Type B pancreatic cell (in vitro differentiated cells): ENCODE measurements around the gene NRXN2. TPM values are rescaled to one million over a fixed set of nuclear protein-coding genes. Genes with fewer than 3 reads are reported as not detected.
A peak's percentile ranks its signal among the peaks of the same experiment; 100 is the strongest.

Experiments
- DNase-seq: peaks from one replicate; pipeline ENCODE4 v3.0.0; 2021; ENCODE audit warnings: mixed read lengths; ENCODE audit not compliant: unreplicated experiment; ENCODE audit errors: extremely low spot score
- H3K27ac Mint-ChIP-seq: 2 replicates; pipeline ENCODE4 v1.8.0; 2021; ENCODE audit warnings: mild to moderate bottlenecking, mixed read lengths
- H3K27me3 Mint-ChIP-seq: 2 replicates; pipeline ENCODE4 v1.8.0; 2021; ENCODE audit warnings: mixed read lengths
- H3K36me3 Mint-ChIP-seq: 2 replicates; pipeline ENCODE4 v1.8.0; 2021; ENCODE audit warnings: mixed read lengths
- H3K4me1 Mint-ChIP-seq: one replicate; pipeline ENCODE4 v1.8.0; 2021; ENCODE audit warnings: mixed read lengths; ENCODE audit not compliant: unreplicated experiment
- H3K4me3 Mint-ChIP-seq: 2 replicates; pipeline ENCODE4 v1.8.0; 2021; ENCODE audit warnings: mild to moderate bottlenecking, mixed read lengths
- H3K9me3 Mint-ChIP-seq: 2 replicates; pipeline ENCODE4 v1.8.0; 2021; ENCODE audit warnings: mixed read lengths
- total RNA-seq: library from RNA; stranded (reverse); gene quantifications from 2 replicates; pipeline ENCODE4 v1.2.1, GENCODE V29; 2021; ENCODE audit warnings: low replicate concordance
- TF ChIP-seq, protein P1 (sequence below): fragments of 200-600 bp; sonication (generic); conservative IDR thresholded peaks from 2 replicates; pipeline ENCODE4 v1.5.0; 2021; ENCODE audit warnings: antibody characterized with exemption, mild to moderate bottlenecking

NRXN2 gene
- total RNA-seq, 1 donor from 2014 or later: 22.1 TPM

DNA sequence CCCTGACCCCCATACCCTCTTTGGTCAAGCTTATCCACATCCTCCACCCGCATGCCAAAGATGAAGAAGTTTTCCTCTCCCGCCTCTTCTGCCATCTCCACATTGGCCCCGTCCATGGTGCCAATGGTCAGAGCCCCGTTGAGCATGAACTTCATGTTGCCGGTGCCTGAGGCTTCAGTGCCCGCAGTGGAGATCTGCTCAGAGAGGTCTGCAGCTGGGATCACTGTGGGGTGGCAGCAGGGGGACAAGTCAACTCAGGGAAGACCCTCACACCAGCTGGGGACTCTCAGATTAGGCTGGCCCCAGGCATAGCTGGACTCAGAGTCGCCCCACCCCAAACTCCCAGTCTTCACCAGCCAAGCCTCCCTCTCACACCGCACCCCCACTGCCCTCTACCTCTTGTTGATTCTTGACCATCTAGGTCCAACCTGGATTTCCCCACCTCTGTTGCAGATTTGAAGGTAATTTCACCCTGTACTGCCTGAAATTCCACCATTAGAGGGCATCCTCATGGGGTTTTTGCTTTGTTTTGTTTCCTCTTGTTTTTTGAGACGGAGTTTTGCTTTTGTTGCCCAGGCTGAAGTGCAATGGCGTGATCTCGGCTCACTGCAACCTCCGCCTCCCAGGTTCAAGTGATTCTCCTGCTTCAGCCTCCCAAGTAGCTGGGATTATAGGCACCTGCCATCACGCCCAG, 27.5 kb upstream of the NRXN2 start:
- H3K27me3 Mint-ChIP-seq: peaks cover 19% of the 10 kb centered on the region
- no peaks in the 10 kb centered on the region for H3K36me3 Mint-ChIP-seq
- TF ChIP-seq, protein P1, sequence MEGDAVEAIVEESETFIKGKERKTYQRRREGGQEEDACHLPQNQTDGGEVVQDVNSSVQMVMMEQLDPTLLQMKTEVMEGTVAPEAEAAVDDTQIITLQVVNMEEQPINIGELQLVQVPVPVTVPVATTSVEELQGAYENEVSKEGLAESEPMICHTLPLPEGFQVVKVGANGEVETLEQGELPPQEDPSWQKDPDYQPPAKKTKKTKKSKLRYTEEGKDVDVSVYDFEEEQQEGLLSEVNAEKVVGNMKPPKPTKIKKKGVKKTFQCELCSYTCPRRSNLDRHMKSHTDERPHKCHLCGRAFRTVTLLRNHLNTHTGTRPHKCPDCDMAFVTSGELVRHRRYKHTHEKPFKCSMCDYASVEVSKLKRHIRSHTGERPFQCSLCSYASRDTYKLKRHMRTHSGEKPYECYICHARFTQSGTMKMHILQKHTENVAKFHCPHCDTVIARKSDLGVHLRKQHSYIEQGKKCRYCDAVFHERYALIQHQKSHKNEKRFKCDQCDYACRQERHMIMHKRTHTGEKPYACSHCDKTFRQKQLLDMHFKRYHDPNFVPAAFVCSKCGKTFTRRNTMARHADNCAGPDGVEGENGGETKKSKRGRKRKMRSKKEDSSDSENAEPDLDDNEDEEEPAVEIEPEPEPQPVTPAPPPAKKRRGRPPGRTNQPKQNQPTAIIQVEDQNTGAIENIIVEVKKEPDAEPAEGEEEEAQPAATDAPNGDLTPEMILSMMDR: no peak
- no peak overlapping the region for H3K27ac Mint-ChIP-seq
- no peaks in the 10 kb centered on the region for H3K9me3 Mint-ChIP-seq
- peaks cover 9% of the 10 kb centered on the region for H3K4me1 Mint-ChIP-seq
- no peak for DNase-seq
- no peak overlapping the region for H3K4me3 Mint-ChIP-seq

DNA sequence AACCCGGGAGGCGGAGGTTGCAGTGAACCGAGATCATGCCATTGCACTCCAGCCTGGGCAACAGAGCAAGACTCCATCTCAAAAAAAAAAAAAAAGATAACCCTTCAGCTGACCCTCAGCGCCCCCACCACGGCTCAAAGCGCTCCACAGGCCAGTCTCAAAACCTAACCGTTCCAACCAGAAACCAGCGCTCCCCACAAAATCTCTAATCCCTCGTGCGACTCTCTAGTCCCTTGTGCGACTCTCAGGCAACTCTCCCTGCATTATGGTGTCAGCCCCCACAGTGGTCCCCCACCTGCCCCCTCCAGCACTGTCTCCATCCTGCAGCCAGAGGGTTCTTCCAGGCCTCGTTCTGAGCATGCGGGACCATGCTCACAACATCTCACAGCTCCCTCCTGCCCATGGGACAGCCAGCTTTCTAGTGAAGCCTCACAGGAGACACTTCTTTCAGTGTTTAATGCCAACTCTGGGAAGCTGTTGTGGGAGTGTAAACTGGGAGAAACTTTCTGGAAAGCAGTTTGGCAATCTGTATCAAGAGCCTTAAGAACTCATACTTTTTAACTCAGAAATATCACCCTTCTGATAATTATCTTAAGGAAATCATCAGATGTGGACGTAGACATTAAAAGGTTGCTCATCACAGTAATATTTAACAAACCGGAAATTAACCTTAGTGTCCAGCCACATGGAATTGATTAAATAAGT, 25.1 kb upstream of the NRXN2 start:
- Mint-ChIP-seq H3K4me1 (peaks cover 15% of the 10 kb centered on the region), H3K27ac (no peak overlapping the region), H3K27me3 (peaks cover 33% of the 10 kb centered on the region), H3K4me3 (peak overlapping the region; percentile 77), H3K9me3 (no peaks in the 10 kb centered on the region), H3K36me3 (no peaks in the 10 kb centered on the region)
- no peak for DNase-seq
- TF ChIP-seq, protein P1: no peak

DNA sequence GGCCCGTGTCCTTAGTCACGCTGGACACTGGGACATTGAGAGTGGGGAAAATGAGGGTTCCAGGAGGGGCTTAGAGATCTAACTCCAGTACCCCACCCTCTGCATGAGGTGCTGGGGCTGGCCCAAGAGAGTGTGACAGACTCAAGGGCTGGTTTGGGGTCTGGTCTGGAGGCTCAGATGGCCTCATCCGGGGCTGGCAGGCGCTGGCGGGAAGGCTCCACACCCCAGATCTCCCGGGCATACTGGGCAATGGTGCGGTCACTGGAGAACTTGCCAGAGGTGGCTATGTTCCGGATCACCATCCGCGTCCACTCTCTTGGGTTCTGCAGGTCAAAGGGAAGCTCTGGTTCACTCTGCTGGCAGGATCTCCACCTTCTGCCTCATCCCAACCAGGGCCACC, 23.5 kb upstream of the NRXN2 start:
- TF ChIP-seq, protein P1: no peak
- Mint-ChIP-seq H3K36me3 (no peaks in the 10 kb centered on the region), H3K4me1 (peaks cover 11% of the 10 kb centered on the region), H3K4me3 (peak overlapping the region; percentile 64), H3K27ac (no peak overlapping the region), H3K9me3 (no peaks in the 10 kb centered on the region), H3K27me3 (peaks cover 43% of the 10 kb centered on the region)
- DNase-seq: no peak

DNA sequence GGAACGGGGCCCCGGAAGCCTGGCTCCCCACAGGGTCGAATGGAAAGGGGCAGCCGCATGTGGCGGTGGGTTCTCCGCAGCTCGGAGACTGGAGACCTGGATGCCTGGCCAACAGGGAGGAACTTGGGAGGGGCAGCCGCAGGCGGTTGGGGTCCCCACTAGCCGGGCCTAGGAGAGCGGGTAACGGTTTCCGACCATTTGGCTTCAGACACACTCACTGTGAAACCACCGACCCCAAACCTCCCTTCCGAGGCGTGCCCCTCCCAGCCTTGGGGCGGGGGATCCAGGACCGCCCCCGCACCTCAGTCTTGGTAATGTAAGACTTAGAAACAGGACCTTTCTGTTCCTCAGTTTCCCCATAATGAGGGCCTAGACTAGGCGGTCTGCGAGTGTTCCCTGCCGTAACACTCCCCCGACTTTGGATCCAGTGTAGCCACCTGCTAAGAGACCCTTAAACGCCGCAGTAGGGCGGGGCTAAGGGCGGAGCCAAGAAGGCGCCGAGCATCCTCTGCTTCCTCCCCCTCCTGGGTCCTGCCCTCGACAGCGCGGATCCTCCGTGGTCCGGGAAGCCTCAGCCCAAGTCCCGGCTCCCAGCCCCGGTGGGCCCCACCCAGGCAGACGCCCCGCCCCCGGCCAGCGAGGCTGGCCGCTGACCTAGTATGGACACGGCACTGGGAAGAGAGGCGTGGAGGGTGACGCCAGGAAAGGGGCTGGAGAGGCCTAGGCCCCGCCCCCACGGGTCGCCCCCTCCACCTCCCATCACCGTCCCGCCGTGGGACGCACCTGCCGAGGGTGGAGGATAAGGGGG, 22.7 kb upstream of the NRXN2 start:
- TF ChIP-seq, protein P1: no peak
- Mint-ChIP-seq H3K27ac (no peak overlapping the region), H3K9me3 (no peaks in the 10 kb centered on the region), H3K36me3 (no peaks in the 10 kb centered on the region), H3K4me1 (peaks cover 11% of the 10 kb centered on the region), H3K4me3 (peak overlapping the region; percentile 78), H3K27me3 (peaks cover 50% of the 10 kb centered on the region)
- DNase-seq: no peak

DNA sequence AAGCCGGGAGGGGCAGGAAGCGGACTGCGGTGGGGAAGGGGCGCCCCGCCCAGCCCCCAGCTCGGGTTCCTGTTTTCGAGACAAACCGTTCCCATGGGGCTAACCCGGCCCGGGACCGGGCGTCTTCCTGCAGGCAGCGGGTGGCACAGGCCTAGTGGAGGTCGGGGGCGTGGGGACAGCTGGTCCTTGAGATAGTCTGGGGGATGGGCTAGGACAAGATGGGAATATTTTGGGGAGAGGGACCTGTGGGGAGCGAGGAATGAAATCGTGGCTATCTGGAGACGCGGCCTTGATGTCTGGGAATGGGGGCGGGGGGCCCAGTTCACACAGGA, 22.2 kb upstream of the NRXN2 start:
- TF ChIP-seq, protein P1: no peak
- H3K9me3 Mint-ChIP-seq: no peaks in the 10 kb centered on the region
- no peak overlapping the region for H3K27ac Mint-ChIP-seq
- peaks cover 56% of the 10 kb centered on the region for H3K27me3 Mint-ChIP-seq
- H3K4me1 Mint-ChIP-seq: peaks cover 11% of the 10 kb centered on the region
- DNase-seq: no peak
- H3K4me3 Mint-ChIP-seq: peak overlapping the region; percentile 78
- H3K36me3 Mint-ChIP-seq: no peaks in the 10 kb centered on the region
